Measurements from ENCODE around the gene RIT1. TPM values are rescaled to one million over a fixed set of nuclear protein-coding genes. Genes with fewer than 3 reads are reported as not detected.

Gene RIT1
- total and polyA plus RNA-seq, 2 donors (not counting 3 experiments of a cell fraction or from before 2014, with no cell fraction given) = 46.4 to 65.5 TPM

GRCh38 chr1:155950829-155951228 lies 39.7 kb upstream of the RIT1 start:
- POLR2A ChIA-PET = no interaction called here
- no peak for FAIRE-seq

More at GRCh38 chr1:155950829-155951228, 39.7 kb upstream of the RIT1 start:
- BruUV-seq (replicated peaks) = no TSS peak
- no peak overlapping the region for H3K4me2 ChIP-seq (ENCODE audit: insufficient read depth, low read length)
- no peaks in the 10 kb centered on the region for H3K4me1 ChIP-seq (ENCODE audit: control insufficient read depth, extremely low read depth, insufficient read depth, low read length)
- dilution Hi-C loops (cut with MboI; ENCODE audit: extremely low pct_ligation_motif_present, low sequenced_read_pairs) (no loop called here), intact Hi-C loops (cut with micrococcal nuclease) (no loop called here)
- no peak overlapping the region for H3K9ac ChIP-seq (replicated peaks; ENCODE audit: extremely low read depth, insufficient read depth, low read length)
- no peaks in the 10 kb centered on the region for H3K27me3 ChIP-seq (ENCODE audit: control insufficient read depth in 2 of 2, insufficient read depth in 2 of 2, low read length in 2 of 2)
- H2AFZ ChIP-seq (ENCODE audit: low read depth, low read length) = no peak overlapping the region
- no peak for TF ChIP-seq MYC (IDR thresholded peaks at IDR 0.05; ENCODE audit: low read depth, low read length)
- TF ChIP-seq CTCF (IDR thresholded peaks at IDR 0.05; ENCODE audit: extremely low read depth in 1 of 2, insufficient read depth in 1 of 2, low read depth in 1 of 2, low read length in 2 of 2) = no peak
- TF ChIP-seq JUN (IDR thresholded peaks at IDR 0.05; ENCODE audit: borderline replicate concordance, insufficient read depth, insufficient read length, low read depth) = no peak
- no peak for TF ChIP-seq EZH2 (IDR thresholded peaks at IDR 0.05; ENCODE audit: borderline replicate concordance, low read depth, low read length, severe bottlenecking)
- TF ChIP-seq MAX (IDR thresholded peaks at IDR 0.05; ENCODE audit: insufficient read depth, insufficient read length) = no peak
- no peak for TF ChIP-seq POLR2AphosphoS5 (IDR thresholded peaks at IDR 0.05; ENCODE audit: insufficient read depth, low read depth, low read length)
- no peak for TF ChIP-seq POLR2A (IDR thresholded peaks at IDR 0.05; ENCODE audit: low read depth, low read length)
- no peak for TF ChIP-seq FOS (IDR thresholded peaks at IDR 0.05; ENCODE audit: borderline replicate concordance, insufficient read depth, low read length)
- TF ChIP-seq GATA2 (IDR thresholded peaks at IDR 0.05; ENCODE audit: insufficient read depth, insufficient read length, low read depth, low read length) = no peak
- H3K79me2 ChIP-seq (ENCODE audit: control insufficient read depth, insufficient read depth, low read length) = no peaks in the 10 kb centered on the region
- no peak for DNase-seq (ENCODE audit: low read depth, low spot score)
- no peaks in the 10 kb centered on the region for H3K9me1 ChIP-seq (replicated peaks; ENCODE audit: control insufficient read depth, extremely low read depth, insufficient read depth, low read length)
- no peak overlapping the region for H3K27ac ChIP-seq (ENCODE audit: insufficient read depth, low read depth, low read length)
- no peaks in the 10 kb centered on the region for H4K20me1 ChIP-seq (replicated peaks; ENCODE audit: control insufficient read depth, extremely low read depth, insufficient read depth, low read length)
- H3K36me3 ChIP-seq (ENCODE audit: control insufficient read depth in 2 of 2, extremely low read depth in 1 of 2, insufficient read depth in 2 of 2, low read length in 2 of 2) = peaks cover 49 to 57% of the 10 kb centered on the region in 2 experiments
- CTCF ChIA-PET = interaction anchor here (2.0 to 5.8 kb wide), 2 partner anchors 12 to 39 kb away, joined by 6 to 27 read pairs; no protein-coding TSS in a partner anchor
- no peak overlapping the region for H3K4me3 ChIP-seq (replicated peaks in 1 of 3; ENCODE audit: insufficient read depth in 1 of 3, low read depth in 1 of 3, low read length in 3 of 3)
- H3K9me3 ChIP-seq (replicated peaks; ENCODE audit: control insufficient read depth, insufficient read depth, low read length) = no peaks in the 10 kb centered on the region
